ENCODE data around the gene VPS37D.

DNA sequence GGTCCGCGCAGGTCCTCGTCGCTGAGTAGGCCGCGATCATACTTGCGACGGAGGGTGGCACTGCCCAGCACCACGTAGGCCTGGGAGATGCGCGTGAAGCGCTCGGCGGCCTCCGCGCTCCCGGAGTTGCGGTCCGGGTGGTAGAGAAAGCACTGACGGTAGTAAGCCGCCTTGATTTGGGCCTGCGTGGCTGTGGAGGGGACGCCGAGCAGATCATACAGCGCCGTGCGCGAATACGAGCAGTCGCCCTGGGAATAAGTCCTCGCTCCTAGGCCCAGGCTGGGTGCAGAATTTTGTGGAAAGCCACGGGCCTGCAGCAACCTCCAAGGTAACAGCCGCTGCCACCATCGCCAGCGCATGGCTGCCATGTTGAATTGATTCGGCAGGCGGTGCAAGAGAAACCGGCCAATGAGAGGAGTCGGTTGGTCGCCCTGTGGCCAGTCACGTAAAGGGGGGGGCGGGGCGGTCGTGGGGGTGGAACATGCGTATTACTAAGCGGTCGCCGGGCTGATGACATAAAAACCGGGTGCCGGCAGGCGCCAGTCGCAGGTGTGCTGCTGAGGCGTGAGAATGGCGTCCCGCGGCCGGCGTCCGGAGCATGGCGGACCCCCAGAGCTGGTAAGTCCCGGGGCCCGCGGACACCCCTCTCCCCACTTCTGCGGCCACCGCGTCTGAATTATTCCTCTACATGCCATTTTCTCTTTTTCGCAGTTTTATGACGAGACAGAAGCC, 15.6 kb downstream of the VPS37D start, which contains the start of the genes BUD23 and DNAJC30:
- TF ChIP-seq POLR2A (IDR thresholded peaks at IDR 0.05; ENCODE audit: low read depth, low read length) (peak; percentile 93), BHLHE40 (IDR thresholded peaks at IDR 0.05; ENCODE audit: low read depth, low read length) (peak; percentile 76), SMC3 (IDR thresholded peaks at IDR 0.05; ENCODE audit: low read depth, low read length) (no peak), MXI1 (IDR thresholded peaks at IDR 0.05; ENCODE audit: borderline replicate concordance, low read depth, low read length) (peak; percentile 97), RAD21 (IDR thresholded peaks at IDR 0.05; ENCODE audit: low read length) (no peak), MAFK (IDR thresholded peaks at IDR 0.05; ENCODE audit: low read depth, low read length) (no peak), RFX5 (IDR thresholded peaks at IDR 0.05; ENCODE audit: low read depth, low read length) (no peak), CEBPB (IDR thresholded peaks at IDR 0.05; ENCODE audit: low read depth, low read length) (no peak), RCOR1 (IDR thresholded peaks at IDR 0.05; ENCODE audit: insufficient replicate concordance, low read length) (no peak), CHD1 (IDR thresholded peaks at IDR 0.05; ENCODE audit: low read depth, low read length) (no peak)
- TF ChIP-seq, protein P1, sequence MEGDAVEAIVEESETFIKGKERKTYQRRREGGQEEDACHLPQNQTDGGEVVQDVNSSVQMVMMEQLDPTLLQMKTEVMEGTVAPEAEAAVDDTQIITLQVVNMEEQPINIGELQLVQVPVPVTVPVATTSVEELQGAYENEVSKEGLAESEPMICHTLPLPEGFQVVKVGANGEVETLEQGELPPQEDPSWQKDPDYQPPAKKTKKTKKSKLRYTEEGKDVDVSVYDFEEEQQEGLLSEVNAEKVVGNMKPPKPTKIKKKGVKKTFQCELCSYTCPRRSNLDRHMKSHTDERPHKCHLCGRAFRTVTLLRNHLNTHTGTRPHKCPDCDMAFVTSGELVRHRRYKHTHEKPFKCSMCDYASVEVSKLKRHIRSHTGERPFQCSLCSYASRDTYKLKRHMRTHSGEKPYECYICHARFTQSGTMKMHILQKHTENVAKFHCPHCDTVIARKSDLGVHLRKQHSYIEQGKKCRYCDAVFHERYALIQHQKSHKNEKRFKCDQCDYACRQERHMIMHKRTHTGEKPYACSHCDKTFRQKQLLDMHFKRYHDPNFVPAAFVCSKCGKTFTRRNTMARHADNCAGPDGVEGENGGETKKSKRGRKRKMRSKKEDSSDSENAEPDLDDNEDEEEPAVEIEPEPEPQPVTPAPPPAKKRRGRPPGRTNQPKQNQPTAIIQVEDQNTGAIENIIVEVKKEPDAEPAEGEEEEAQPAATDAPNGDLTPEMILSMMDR (conservative IDR thresholded peaks at IDR 0.05; ENCODE audit: low read depth, low read length) = no peak
- TF ChIP-seq, protein P2, sequence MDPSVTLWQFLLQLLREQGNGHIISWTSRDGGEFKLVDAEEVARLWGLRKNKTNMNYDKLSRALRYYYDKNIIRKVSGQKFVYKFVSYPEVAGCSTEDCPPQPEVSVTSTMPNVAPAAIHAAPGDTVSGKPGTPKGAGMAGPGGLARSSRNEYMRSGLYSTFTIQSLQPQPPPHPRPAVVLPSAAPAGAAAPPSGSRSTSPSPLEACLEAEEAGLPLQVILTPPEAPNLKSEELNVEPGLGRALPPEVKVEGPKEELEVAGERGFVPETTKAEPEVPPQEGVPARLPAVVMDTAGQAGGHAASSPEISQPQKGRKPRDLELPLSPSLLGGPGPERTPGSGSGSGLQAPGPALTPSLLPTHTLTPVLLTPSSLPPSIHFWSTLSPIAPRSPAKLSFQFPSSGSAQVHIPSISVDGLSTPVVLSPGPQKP (IDR thresholded peaks at IDR 0.05; ENCODE audit: borderline replicate concordance, low read depth, low read length) = no peak
- TF ChIP-seq, protein P3, sequence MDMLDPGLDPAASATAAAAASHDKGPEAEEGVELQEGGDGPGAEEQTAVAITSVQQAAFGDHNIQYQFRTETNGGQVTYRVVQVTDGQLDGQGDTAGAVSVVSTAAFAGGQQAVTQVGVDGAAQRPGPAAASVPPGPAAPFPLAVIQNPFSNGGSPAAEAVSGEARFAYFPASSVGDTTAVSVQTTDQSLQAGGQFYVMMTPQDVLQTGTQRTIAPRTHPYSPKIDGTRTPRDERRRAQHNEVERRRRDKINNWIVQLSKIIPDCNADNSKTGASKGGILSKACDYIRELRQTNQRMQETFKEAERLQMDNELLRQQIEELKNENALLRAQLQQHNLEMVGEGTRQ (IDR thresholded peaks at IDR 0.05; ENCODE audit: low read depth, low read length) = peak; percentile 16; the same call in 1 of the 2 replicates

Data from IMR-90 (cell line).